Testis (tissue), 3 donors: ENCODE measurements around the gene SAPCD1. TPM values are rescaled to one million over a fixed set of nuclear protein-coding genes. Genes with fewer than 3 reads are reported as not detected.
A peak's percentile ranks its signal among the peaks of the same experiment; 100 is the strongest.

Experiments used
- DNase-seq: peaks from one replicate; pipeline ENCODE4 v3.0.0-alpha.2; 2019
- H3K27ac ChIP-seq, 2 donors: fragments of 200-600 bp; sonication (generic); one replicate each; pipeline ENCODE4 v1.5.1; 2019
- H3K27me3 ChIP-seq: fragments of 200-600 bp; sonication (generic); one replicate; pipeline ENCODE4 v1.5.1; 2019
- H3K36me3 ChIP-seq: fragments of 200-600 bp; sonication (generic); one replicate; pipeline ENCODE4 v1.5.1; 2017; ENCODE audit warnings: low read depth; ENCODE audit errors: missing control alignments
- H3K4me1 ChIP-seq: fragments of 200-600 bp; sonication (generic); one replicate; pipeline ENCODE4 v1.5.1; 2019
- H3K4me3 ChIP-seq, 2 donors: fragments of 200-600 bp; sonication (generic); one replicate each; pipeline ENCODE4 v1.5.1; 2017 to 2019
- H3K9me3 ChIP-seq: fragments of 200-600 bp; sonication (generic); one replicate; pipeline ENCODE4 v1.5.1; 2017
- POLR2A ChIP-seq: fragments of 450-650 bp; IDR thresholded peaks from one replicate; pipeline ENCODE4 v1.6.1; 2017; ENCODE audit warnings: antibody characterized with exemption, mild to moderate bottlenecking, moderate library complexity
- WGBS, 2 donors: methylation state at CpG; one replicate each; pipeline ENCODE4 v1.1.5; 2018; 5-methylcytosine and 5-hydroxymethylcytosine counted together
- intact Hi-C: fragments of 100-400 bp; cut with DNase I; formaldehyde crosslinking; loops from one replicate; pipeline ENCODE4 v1.15.1; 2023; ENCODE audit warnings: low total_unique reads
- polyA plus RNA-seq: library from polyadenylated mRNA; stranded (reverse); fragments of 350-450 nt; fragmentation: Illumina TruSeq; extraction: RNeasy Lipid Tissue Mini Kit (QIAGEN cat#74804); gene quantifications from one replicate; pipeline ENCODE4 v1.2.3, GENCODE V29; 2014; ENCODE audit warnings: low read depth, low replicate concordance; ENCODE audit not compliant: insufficient read depth
- total RNA-seq, 2 donors: library from RNA; depleted of rRNA; stranded (reverse); fragments of >200 nt; gene quantifications; one replicate each; pipeline ENCODE4 v1.2.3, GENCODE V29; 2016
- TF ChIP-seq, protein P1 (sequence below), 3 experiments: fragments of 450-650 bp in 2 of 3; fragments of 200-600 bp in 1 of 3; sonication (generic) in 1 of 3; IDR thresholded peaks; one replicate each; pipeline ENCODE4 v1.5.1; 2016 to 2019; ENCODE audit warnings: antibody characterized with exemption in 3 of 3, mild to moderate bottlenecking in 2 of 3, moderate library complexity in 1 of 3

SAPCD1 gene
- total and polyA plus RNA-seq, 3 donors from 2014 or later, result 5.9 to 11.6 (median 10.4) TPM

DNA sequence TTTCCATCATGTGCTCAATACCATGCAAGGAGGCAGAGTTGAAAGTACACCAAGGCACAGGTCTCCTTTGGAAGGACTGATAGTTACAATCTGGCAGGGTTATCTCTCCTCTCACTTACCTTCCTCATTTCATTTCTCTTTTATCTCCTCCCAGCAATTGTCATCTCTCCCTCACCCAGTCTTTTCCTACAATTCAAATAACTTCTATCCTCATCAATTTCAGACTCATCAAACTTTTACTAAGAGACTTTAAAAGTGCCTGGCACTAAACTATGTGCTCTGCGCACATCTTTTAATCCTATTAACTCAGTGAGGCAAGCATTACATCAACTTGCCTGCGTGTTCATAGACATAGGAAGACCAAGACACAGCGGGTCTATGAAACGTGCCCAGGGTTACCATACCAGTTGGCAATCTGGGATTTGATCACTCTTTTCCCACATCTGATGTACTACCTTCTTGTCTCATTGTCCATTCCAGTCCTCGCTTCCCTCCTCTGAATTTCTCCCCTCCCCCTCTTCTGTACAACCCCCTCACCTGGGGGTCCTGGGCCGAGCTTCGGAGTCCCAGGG is 31.9 kb downstream of the SAPCD1 start:
- Histone ChIP-seq H3K27ac (peak overlapping the region; percentile 71 to 97), H3K4me3 (peak overlapping the region; percentile 91 to 98), H3K4me1 (peaks cover 13% of the 10 kb centered on the region), H3K9me3 (no peaks in the 10 kb centered on the region), H3K36me3 (no peaks in the 10 kb centered on the region), H3K27me3 (no peaks in the 10 kb centered on the region)
- TF ChIP-seq, protein P1, sequence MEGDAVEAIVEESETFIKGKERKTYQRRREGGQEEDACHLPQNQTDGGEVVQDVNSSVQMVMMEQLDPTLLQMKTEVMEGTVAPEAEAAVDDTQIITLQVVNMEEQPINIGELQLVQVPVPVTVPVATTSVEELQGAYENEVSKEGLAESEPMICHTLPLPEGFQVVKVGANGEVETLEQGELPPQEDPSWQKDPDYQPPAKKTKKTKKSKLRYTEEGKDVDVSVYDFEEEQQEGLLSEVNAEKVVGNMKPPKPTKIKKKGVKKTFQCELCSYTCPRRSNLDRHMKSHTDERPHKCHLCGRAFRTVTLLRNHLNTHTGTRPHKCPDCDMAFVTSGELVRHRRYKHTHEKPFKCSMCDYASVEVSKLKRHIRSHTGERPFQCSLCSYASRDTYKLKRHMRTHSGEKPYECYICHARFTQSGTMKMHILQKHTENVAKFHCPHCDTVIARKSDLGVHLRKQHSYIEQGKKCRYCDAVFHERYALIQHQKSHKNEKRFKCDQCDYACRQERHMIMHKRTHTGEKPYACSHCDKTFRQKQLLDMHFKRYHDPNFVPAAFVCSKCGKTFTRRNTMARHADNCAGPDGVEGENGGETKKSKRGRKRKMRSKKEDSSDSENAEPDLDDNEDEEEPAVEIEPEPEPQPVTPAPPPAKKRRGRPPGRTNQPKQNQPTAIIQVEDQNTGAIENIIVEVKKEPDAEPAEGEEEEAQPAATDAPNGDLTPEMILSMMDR (IDR thresholded peaks at IDR 0.05), result no peak
- TF ChIP-seq POLR2A, result no peak
- no peak for DNase-seq
- intact Hi-C loops, result no loop called here
- WGBS, 2 donors, result 11 to 14% methylated on average over 7 of the region's 7 CpGs

DNA sequence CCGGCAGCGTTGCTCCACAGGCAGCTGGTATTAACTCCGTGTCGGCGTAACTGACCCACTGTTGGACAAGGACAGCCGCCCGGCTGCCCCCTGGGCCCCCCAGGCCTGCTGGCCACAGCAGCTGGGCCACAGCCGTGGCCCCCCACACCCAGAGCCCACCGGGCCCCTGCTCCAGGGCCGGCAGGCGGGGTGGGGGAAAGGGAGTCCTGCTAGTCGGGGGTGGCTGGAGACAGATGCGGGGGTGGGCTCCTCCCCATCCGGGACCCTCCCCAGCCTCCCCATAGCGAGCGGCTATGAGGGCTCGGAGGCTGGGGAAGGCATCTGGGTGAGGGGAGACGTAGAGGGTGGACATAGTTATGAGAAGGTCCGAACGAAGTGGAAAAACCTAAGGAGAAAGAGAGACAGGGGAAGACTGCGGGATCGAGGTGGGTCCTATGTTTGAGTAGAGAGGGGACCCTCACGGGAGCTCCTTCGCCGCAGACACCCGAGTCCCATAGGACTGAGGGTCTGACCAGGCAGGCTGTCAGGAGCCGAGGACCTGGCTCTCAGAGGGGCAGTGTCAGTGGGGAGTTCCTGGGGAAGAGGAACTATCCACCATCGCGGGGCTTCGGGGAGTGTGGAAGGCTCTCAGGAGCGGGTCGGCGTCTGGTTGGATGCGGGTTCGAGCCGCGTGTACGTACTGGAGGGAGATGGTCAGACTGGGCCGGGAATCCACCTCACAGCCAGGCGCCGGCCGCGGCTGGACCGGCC is 32.6 kb downstream of the SAPCD1 start:
- Histone ChIP-seq H3K4me3 (peak overlapping the region; percentile 91 to 98), H3K4me1 (peaks cover 13% of the 10 kb centered on the region), H3K36me3 (no peaks in the 10 kb centered on the region), H3K9me3 (no peaks in the 10 kb centered on the region), H3K27ac (peak overlapping the region; percentile 71 to 97), H3K27me3 (no peaks in the 10 kb centered on the region)
- intact Hi-C loops, result no loop called here
- no peak for DNase-seq
- no peak for TF ChIP-seq POLR2A
- TF ChIP-seq, protein P1 (IDR thresholded peaks at IDR 0.05), result no peak
- 0 to 1% methylated on average over 38 to 44 of the region's 44 CpGs for WGBS, 2 donors

DNA sequence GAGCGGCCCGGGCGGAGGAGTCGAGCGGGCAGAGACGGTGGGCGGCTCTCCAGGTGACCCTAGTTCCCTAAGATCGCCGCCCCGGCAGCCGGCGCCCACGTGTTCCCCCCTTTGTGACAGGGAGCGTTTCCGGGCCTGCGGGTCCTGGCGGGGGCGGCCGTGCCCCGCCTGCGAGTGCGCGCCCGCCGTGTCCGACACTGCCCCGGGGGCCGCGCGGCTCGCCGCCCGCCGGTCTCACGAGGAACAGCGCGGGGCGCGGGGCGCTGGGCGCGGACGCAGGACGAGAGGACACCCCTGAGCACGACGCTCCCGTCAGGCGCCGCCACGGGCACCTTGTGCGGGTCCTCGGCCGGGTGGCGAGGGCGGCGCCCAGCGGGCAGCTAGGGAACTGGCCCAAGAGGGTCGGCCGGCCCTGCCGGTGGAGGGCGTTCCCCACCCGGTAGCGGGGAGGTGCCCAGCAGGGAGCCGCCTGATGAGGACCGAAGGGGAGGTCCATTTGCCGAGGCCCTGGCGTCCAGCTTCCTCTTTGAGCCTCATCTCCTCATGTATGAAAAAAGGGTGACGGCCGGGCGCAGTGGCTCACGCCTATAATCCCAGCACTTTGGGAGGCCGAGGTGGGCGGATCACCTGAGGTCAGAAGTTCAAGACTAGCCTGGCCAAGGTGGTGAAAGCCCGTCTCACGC is 33.3 kb downstream of the SAPCD1 start, which contains the start of gene VARS1:
Gene VARS1 (minus strand): TSS at position 137 of the 683 bp plus-strand sequence. CDS start 535 bp downstream, outside the sequence.
- Histone ChIP-seq H3K27me3 (no peaks in the 10 kb centered on the region), H3K27ac (peak within 1 kb of the TSS; percentile 71 to 97), H3K9me3 (no peaks in the 10 kb centered on the region), H3K36me3 (no peaks in the 10 kb centered on the region), H3K4me1 (peaks cover 13% of the 10 kb centered on the region), H3K4me3 (peak within 1 kb of the TSS; percentile 91 to 98)
- peak; percentile 88 for DNase-seq
- intact Hi-C loops, result no loop called here
- 0 to 20% methylated on average over 1 to 51 of the region's 75 CpGs for WGBS, 2 donors
- TF ChIP-seq, protein P1 (IDR thresholded peaks at IDR 0.05), result peak; percentile 76 to 95 (median 91)
- TF ChIP-seq POLR2A, result no peak

DNA sequence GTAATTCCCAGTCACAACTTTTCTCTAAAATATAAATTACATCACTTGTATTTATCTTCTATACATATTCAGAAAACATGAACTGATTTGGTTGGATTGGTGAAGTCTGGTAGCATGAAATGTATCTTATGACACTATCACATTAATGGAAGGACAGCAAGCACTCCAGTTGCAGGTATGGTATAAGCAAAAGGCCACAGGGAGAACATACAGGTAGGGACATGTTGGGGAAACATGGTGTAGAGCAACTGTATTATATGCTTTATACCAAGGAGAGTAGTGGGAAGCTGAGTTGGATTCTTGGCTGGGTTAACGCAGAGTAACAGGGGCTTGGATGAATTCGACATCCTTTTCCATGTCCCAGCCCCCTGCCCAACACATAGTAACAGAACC is 34.5 kb downstream of the SAPCD1 start:
- Histone ChIP-seq H3K4me1 (peaks cover 13% of the 10 kb centered on the region), H3K36me3 (no peaks in the 10 kb centered on the region), H3K4me3 (no peak overlapping the region), H3K27me3 (no peaks in the 10 kb centered on the region), H3K27ac (no peak overlapping the region), H3K9me3 (no peaks in the 10 kb centered on the region)
- DNase-seq, result no peak
- TF ChIP-seq, protein P1 (IDR thresholded peaks at IDR 0.05), result no peak
- TF ChIP-seq POLR2A, result no peak
- intact Hi-C loops, result no loop called here
- WGBS, 2 donors, result 64 to 82% methylated on average over 2 of the region's 2 CpGs
